GM12872 (cell line): ENCODE measurements around the gene TMEM100.

Experiments
- CTCF ChIP-seq: IDR thresholded peaks from 3 replicates; pipeline ENCODE4 v1.5.1; 2011; ENCODE audit warnings: low read depth, mild to moderate bottlenecking, low read length, moderate library complexity; ENCODE audit not compliant: insufficient read depth

Gene TMEM100

GRCh38 chr17:55763856-55764255, 41.2 kb upstream of the TMEM100 start:
- no peak for TF ChIP-seq CTCF

- no peak for TF ChIP-seq CTCF
These were observed 39.6 kb upstream of the TMEM100 start for GRCh38 chr17:55762086-55762858.

GRCh38 chr17:55760643-55761355, 38.1 kb upstream of the TMEM100 start:
- no peak for TF ChIP-seq CTCF

- TF ChIP-seq CTCF = no peak
These were observed 35.5 kb upstream of the TMEM100 start for GRCh38 chr17:55758171-55758570.

- TF ChIP-seq CTCF = no peak
These were observed 35.0 kb upstream of the TMEM100 start for GRCh38 chr17:55757659-55758058.

- TF ChIP-seq CTCF = no peak
These were observed 34.0 kb upstream of the TMEM100 start for GRCh38 chr17:55756689-55757088.

GRCh38 chr17:55751720-55752250, 29.1 kb upstream of the TMEM100 start:
- TF ChIP-seq CTCF = no peak
